CD14-positive monocyte (primary cell): ENCODE results near the gene PARVB. TPM values are rescaled to one million over a fixed set of nuclear protein-coding genes. Genes with fewer than 3 reads are reported as not detected.

ENCODE experiments used
- DNase-seq, 3 donors: peaks; one replicate each; pipeline ENCODE4 v3.0.0-alpha.2; 2011 to 2022
- H2AFZ ChIP-seq: 2 replicates; pipeline ENCODE4 v1.6.0; 2012; ENCODE audit warnings: mild to moderate bottlenecking, low read depth, low read length, inconsistent platforms; ENCODE audit not compliant: insufficient read depth, poor library complexity, severe bottlenecking
- H3K27ac ChIP-seq, 2 donors: 1 replicate in 1 of 2; 2 replicates in 1 of 2; pipeline ENCODE4 v1.5.1; 2012 to 2013; ENCODE audit warnings: low read length in 2 of 2, control low read depth in 1 of 2, inconsistent platforms in 1 of 2, low read depth in 1 of 2, mild to moderate bottlenecking in 1 of 2
- H3K27me3 ChIP-seq, 2 donors: one replicate each; pipeline versions ENCODE4 v1.6.0 to v1.6.1; 2011 to 2013; ENCODE audit warnings: low read length in 2 of 2; ENCODE audit not compliant: control insufficient read depth in 2 of 2, insufficient read depth in 2 of 2
- H3K36me3 ChIP-seq, 2 donors: replicated peaks in 1 of 2; 1 replicate in 1 of 2; 2 replicates in 1 of 2; pipeline versions ENCODE4 v1.5.1 to v1.6.1; 2012 to 2013; ENCODE audit warnings: low read length in 2 of 2, control low read depth in 1 of 2, inconsistent platforms in 1 of 2, mild to moderate bottlenecking in 1 of 2; ENCODE audit not compliant: insufficient read depth in 2 of 2, control insufficient read depth in 1 of 2
- H3K4me1 ChIP-seq, 2 donors: 1 replicate in 1 of 2; 2 replicates in 1 of 2; pipeline versions ENCODE4 v1.5.1 to v1.6.1; 2012 to 2013; ENCODE audit warnings: low read length in 2 of 2, control low read depth in 1 of 2, inconsistent platforms in 1 of 2, mild to moderate bottlenecking in 1 of 2, moderate library complexity in 1 of 2; ENCODE audit not compliant: insufficient read depth in 2 of 2, control insufficient read depth in 1 of 2
- H3K4me2 ChIP-seq: replicated peaks from 2 replicates; pipeline ENCODE3; 2012; ENCODE audit warnings: low read length, moderate library complexity, mild to moderate bottlenecking; ENCODE audit not compliant: poor library complexity, severe bottlenecking; ENCODE audit errors: extremely low read depth
- H3K4me3 ChIP-seq, 3 experiments: fragments of 200-600 bp in 1 of 3; sonication (generic) in 1 of 3; replicated peaks in 1 of 3; 1 replicate in 2 of 3; 2 replicates in 1 of 3; pipeline ENCODE4 v1.5.1; 2011 to 2013; ENCODE audit warnings: low read length in 3 of 3, mild to moderate bottlenecking in 3 of 3, control low read depth in 2 of 3, low read depth in 2 of 3, inconsistent platforms in 1 of 3, moderate library complexity in 1 of 3
- H3K79me2 ChIP-seq: 2 replicates; pipeline ENCODE4 v1.6.0; 2012; ENCODE audit warnings: mild to moderate bottlenecking, control low read depth, inconsistent platforms, low read length, moderate library complexity; ENCODE audit not compliant: insufficient read depth
- H3K9ac ChIP-seq: 2 replicates; pipeline ENCODE4 v1.6.0; 2017; ENCODE audit warnings: low read length, mild to moderate bottlenecking; ENCODE audit not compliant: insufficient read depth, poor library complexity, severe bottlenecking
- H3K9me3 ChIP-seq, 2 donors: replicated peaks in 1 of 2; 1 replicate in 1 of 2; 2 replicates in 1 of 2; pipeline versions ENCODE4 v1.5.1 to v1.6.1; 2012 to 2013; ENCODE audit warnings: low read length in 2 of 2, control low read depth in 1 of 2; ENCODE audit not compliant: control insufficient read depth in 1 of 2, insufficient read depth in 1 of 2
- H4K20me1 ChIP-seq: 2 replicates; pipeline ENCODE4 v1.6.0; 2012; ENCODE audit warnings: mild to moderate bottlenecking, low read length, control low read depth, moderate library complexity; ENCODE audit not compliant: insufficient read depth
- H3K27ac Mint-ChIP-seq, 7 donors: one replicate each; pipeline ENCODE4 v1.8.0; 2020; ENCODE audit warnings: mild to moderate bottlenecking in 7 of 7, mixed read lengths in 7 of 7, moderate library complexity in 6 of 7, inconsistent platforms in 2 of 7
- H3K27me3 Mint-ChIP-seq, 3 donors: one replicate each; pipeline ENCODE4 v1.8.0; 2021 to 2022; ENCODE audit warnings: low read depth in 3 of 3, mild to moderate bottlenecking in 3 of 3, mixed read lengths in 3 of 3, moderate library complexity in 3 of 3, inconsistent platforms in 1 of 3
- H3K36me3 Mint-ChIP-seq, 2 donors: one replicate each; pipeline ENCODE4 v1.8.0; 2020; ENCODE audit warnings: mixed read lengths in 2 of 2, inconsistent platforms in 1 of 2, mild to moderate bottlenecking in 1 of 2
- H3K4me1 Mint-ChIP-seq: one replicate; pipeline ENCODE4 v1.8.0; 2020; ENCODE audit warnings: mild to moderate bottlenecking, mixed read lengths
- H3K4me3 Mint-ChIP-seq, 2 donors: one replicate each; pipeline ENCODE4 v1.8.0; 2020; ENCODE audit warnings: mild to moderate bottlenecking in 2 of 2, mixed read lengths in 2 of 2, moderate library complexity in 1 of 2
- H3K9me3 Mint-ChIP-seq, 7 donors: one replicate each; pipeline ENCODE4 v1.8.0; 2020 to 2022; ENCODE audit warnings: mixed read lengths in 7 of 7, mild to moderate bottlenecking in 6 of 7, moderate library complexity in 6 of 7, inconsistent platforms in 2 of 7
- CTCF ChIP-seq: fragments of 200-600 bp; IDR thresholded peaks from one replicate; pipeline ENCODE4 v1.8.0; 2022; ENCODE audit warnings: antibody characterized with exemption, mild to moderate bottlenecking
- WGBS: methylation state at CpG from one replicate; pipeline ENCODE4 v1.1.5; 2013; ENCODE audit warnings: missing lambda C conversion rate; ENCODE audit not compliant: insufficient coverage; 5-methylcytosine and 5-hydroxymethylcytosine counted together
- intact Hi-C, 2 donors: fragments of 100-400 bp; cut with micrococcal nuclease; formaldehyde crosslinking; loops; one replicate each; pipeline versions ENCODE4 v1.15.0 to v1.15.1; 2023
- polyA plus RNA-seq, 3 donors: library from polyadenylated mRNA; depleted of rRNA in 1 of 3; unstranded in 2 of 3; stranded (reverse) in 1 of 3; fragments of 300-500 nt in 2 of 3; fragments of >200 nt in 1 of 3; fragmentation: Illumina TruSeq in 2 of 3; gene quantifications; 1 replicate in 2 of 3; 2 replicates in 1 of 3; pipeline ENCODE4 v1.2.3, GENCODE V29; 2012 to 2021

Gene PARVB
- polyA plus RNA-seq, 3 donors = 13.4 to 38.5 (median 17.9) TPM

- H3K9me3 ChIP-seq = no peaks in the 10 kb centered on the region
- WGBS = 95% methylated on average over 11 of the region's 16 CpGs
- H3K36me3 Mint-ChIP-seq = peaks cover 74 to 89% of the 10 kb centered on the region in 2 donors
- no peak overlapping the region for H2AFZ ChIP-seq
- H3K27me3 ChIP-seq = no peaks in the 10 kb centered on the region
- H3K4me1 ChIP-seq = peaks cover 13 to 14% of the 10 kb centered on the region in 2 donors
- no peaks in the 10 kb centered on the region for H4K20me1 ChIP-seq
- H3K9ac ChIP-seq = no peak overlapping the region
- TF ChIP-seq CTCF = no peak
- H3K4me3 Mint-ChIP-seq = no peak overlapping the region
- peaks cover 20% of the 10 kb centered on the region for H3K4me1 Mint-ChIP-seq
- H3K4me3 ChIP-seq = no peak overlapping the region
- peaks cover 0 to 2% (median 0%) of the 10 kb centered on the region in 3 donors for H3K27me3 Mint-ChIP-seq
- peaks cover 0 to 2% (median 0%) of the 10 kb centered on the region in 7 donors for H3K9me3 Mint-ChIP-seq
- H3K27ac ChIP-seq = no peak overlapping the region
- H3K27ac Mint-ChIP-seq = peak overlapping the region in 3 of 7 donors; percentile 33 to 64 (median 36)
- H3K79me2 ChIP-seq = no peaks in the 10 kb centered on the region
- DNase-seq = no peak
- peaks cover 55 to 83% of the 10 kb centered on the region in 2 donors for H3K36me3 ChIP-seq
- H3K4me2 ChIP-seq = no peak overlapping the region
- intact Hi-C loops = loop anchor here (2.0 to 10.0 kb wide), 3 partner anchors 88 to 634 kb away; no protein-coding TSS in a partner anchor
Observed at GRCh38 chr22:43992331-43992821, 31.7 kb upstream of the PARVB start.

- intact Hi-C loops = loop anchor here (1.0 to 10.0 kb wide), 5 partner anchors 88 to 634 kb away; no protein-coding TSS in a partner anchor
- Mint-ChIP-seq H3K4me3 (no peak overlapping the region), H3K4me1 (peaks cover 20% of the 10 kb centered on the region), H3K27me3 (peaks cover 0 to 2% (median 0%) of the 10 kb centered on the region in 3 donors), H3K27ac (peak overlapping the region in 6 of 7 donors; percentile 11 to 85 (median 72)), H3K36me3 (peaks cover 73 to 89% of the 10 kb centered on the region in 2 donors), H3K9me3 (peaks cover 0 to 2% (median 0%) of the 10 kb centered on the region in 7 donors)
- Histone ChIP-seq H2AFZ (no peak overlapping the region), H3K36me3 (peaks cover 52 to 83% of the 10 kb centered on the region in 2 donors), H3K79me2 (no peaks in the 10 kb centered on the region), H3K9me3 (no peaks in the 10 kb centered on the region), H3K4me3 (no peak overlapping the region), H3K27me3 (no peaks in the 10 kb centered on the region), H3K27ac (peak overlapping the region in 1 of 2 donors; percentile 14), H3K9ac (no peak overlapping the region), H3K4me2 (no peak overlapping the region), H4K20me1 (no peaks in the 10 kb centered on the region), H3K4me1 (peaks cover 13 to 14% of the 10 kb centered on the region in 2 donors)
- TF ChIP-seq CTCF = peak; percentile 97
- peak; percentile 45 to 66 (median 62) for DNase-seq
- WGBS = 45% methylated on average over 14 of the region's 20 CpGs
Observed at GRCh38 chr22:43993072-43993760, 30.9 kb upstream of the PARVB start.
